ENCODE measurements around the gene RAE1.

The RAE1 gene

DNA sequence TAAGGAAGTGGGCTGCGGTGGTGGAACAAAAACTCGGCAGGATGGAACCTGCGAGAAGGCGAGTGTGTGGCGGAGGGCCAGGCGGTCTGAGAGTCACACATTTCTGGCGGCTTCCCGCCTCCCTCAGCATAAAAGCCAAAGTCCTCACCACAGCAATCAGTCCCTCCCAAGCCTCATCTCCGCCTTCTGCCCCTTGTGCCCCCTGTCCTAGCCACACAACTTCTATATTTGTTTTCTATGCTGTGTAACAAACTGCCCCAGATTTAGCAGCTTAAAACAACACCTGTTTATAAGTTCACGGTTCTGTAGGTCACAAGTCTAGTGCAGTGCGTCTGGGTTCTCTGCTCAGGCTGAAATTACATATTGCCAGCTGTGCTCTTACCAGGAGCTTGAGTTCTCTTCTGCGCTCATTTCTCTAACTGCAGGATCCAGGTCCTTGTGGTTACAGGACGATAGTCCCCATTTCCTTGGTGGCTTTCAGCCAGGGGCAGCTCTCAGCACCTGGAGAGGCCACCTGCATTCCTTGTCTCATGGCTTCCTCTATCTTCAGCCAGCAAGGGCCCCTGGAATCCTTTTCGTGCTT lies 33.2 kb upstream of the RAE1 start:
- no peak overlapping the region for H3K4me3 ChIP-seq (ENCODE audit: low read depth, low read length)
- no peak for DNase-seq (ENCODE audit: low read depth)
- TF ChIP-seq, protein P1, sequence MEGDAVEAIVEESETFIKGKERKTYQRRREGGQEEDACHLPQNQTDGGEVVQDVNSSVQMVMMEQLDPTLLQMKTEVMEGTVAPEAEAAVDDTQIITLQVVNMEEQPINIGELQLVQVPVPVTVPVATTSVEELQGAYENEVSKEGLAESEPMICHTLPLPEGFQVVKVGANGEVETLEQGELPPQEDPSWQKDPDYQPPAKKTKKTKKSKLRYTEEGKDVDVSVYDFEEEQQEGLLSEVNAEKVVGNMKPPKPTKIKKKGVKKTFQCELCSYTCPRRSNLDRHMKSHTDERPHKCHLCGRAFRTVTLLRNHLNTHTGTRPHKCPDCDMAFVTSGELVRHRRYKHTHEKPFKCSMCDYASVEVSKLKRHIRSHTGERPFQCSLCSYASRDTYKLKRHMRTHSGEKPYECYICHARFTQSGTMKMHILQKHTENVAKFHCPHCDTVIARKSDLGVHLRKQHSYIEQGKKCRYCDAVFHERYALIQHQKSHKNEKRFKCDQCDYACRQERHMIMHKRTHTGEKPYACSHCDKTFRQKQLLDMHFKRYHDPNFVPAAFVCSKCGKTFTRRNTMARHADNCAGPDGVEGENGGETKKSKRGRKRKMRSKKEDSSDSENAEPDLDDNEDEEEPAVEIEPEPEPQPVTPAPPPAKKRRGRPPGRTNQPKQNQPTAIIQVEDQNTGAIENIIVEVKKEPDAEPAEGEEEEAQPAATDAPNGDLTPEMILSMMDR (IDR thresholded peaks at IDR 0.05; ENCODE audit: low read depth, low read length, missing control alignments) = no peak

DNA sequence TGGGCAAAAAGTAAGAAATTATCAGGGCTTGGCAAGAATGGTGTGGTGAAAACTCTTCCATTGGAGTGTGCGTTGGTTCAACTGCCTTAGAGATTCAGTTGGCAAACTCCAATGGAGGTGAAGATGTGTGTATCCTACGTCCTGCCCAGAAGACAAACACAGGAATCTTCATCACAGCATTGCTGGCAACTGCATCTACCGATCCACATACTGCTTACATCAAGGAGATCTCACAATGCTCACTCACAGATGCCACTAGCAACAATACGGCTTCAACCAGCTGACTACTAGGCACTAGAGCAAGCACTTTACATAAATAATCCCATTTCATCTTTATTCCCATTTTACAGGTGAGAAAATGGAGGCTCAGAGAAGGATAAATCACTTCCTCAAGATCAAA lies 31.5 kb upstream of the RAE1 start:
- TF ChIP-seq, protein P1 (IDR thresholded peaks at IDR 0.05; ENCODE audit: low read depth, low read length, missing control alignments) = no peak
- H3K4me3 ChIP-seq (ENCODE audit: low read depth, low read length) = no peak overlapping the region
- DNase-seq (ENCODE audit: low read depth) = no peak

DNA sequence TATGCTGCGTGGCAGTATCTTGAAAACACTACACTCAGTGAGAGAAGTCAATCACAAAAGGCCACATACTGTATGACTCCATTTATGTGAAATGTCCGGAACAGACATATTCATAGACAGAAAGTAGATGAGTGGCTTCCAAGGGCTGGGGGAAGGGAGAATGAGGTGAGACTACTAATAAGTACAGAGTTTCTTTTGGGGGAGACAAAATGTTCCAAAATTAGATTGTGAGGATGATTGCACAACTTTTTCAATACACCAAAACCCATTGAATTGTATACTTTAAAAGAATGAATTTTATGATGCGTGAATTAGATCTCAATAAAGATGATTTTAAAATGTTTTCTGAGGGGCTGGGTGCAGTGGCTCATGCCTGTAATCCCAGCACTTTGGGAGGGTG lies 30.7 kb upstream of the RAE1 start:
- DNase-seq (ENCODE audit: low read depth) = no peak
- H3K4me3 ChIP-seq (ENCODE audit: low read depth, low read length) = no peak overlapping the region
- TF ChIP-seq, protein P1 (IDR thresholded peaks at IDR 0.05; ENCODE audit: low read depth, low read length, missing control alignments) = no peak

DNA sequence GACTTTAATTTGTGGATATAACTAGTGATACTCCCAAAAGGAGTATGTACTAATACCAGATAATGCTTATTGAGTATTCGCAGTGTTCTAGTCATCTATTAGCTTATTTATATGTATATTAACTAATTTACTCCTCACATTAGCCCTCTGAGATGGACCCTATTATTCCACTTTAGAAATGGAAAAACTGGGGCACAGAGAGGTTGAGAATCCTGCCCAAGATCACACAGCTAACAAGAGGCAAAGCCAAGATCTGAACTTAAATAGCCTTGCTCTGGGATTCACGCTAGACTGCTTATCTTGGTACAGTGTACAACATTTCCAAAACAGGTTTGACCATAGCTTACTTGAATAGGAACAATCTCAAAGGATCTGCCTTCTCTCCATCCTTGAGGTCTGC lies 29.9 kb upstream of the RAE1 start:
- no peak overlapping the region for H3K4me3 ChIP-seq (ENCODE audit: low read depth, low read length)
- DNase-seq (ENCODE audit: low read depth) = no peak
- TF ChIP-seq, protein P1 (IDR thresholded peaks at IDR 0.05; ENCODE audit: low read depth, low read length, missing control alignments) = no peak

DNA sequence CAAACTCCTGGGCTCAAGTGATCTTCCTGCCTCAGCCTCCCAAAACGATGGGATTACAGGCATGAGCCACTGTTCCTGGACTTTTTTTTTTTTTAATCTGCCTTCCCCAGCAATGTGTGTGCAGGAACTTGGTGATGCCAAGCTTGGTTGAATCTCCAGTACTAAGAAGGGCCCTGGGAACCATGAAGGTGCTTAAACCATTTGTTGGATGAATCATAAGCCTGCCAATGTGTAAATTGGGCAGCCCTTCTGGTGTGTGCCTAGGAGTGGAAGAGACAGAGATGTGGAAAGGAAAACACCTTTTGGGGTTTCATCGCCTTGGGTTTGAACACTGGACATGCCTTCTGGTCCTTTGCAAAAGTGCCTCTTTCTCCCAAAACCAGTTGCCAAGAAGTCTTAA lies 28.6 kb upstream of the RAE1 start:
- no peak for DNase-seq (ENCODE audit: low read depth)
- TF ChIP-seq, protein P1 (IDR thresholded peaks at IDR 0.05; ENCODE audit: low read depth, low read length, missing control alignments) = no peak
- no peak overlapping the region for H3K4me3 ChIP-seq (ENCODE audit: low read depth, low read length)

DNA sequence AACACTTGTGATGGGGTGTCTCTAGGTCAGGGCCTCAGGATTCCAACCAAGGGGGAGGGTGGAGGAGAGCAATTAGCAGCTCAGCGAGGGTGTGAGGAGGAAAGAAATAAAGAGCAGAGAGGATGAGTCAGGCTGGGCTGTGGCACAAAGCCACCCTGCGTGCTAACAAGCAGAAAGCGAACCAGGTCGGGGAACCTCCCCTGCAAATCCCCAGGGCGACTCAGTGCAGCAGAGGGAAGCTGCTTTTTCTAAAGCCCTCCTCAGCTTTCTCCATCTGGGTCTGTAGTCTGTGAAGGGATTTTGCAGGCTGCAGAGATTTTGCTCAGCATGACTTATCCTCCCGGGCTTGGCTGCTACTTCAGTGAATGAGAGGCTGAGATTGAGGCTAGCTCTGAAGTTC lies 28.0 kb upstream of the RAE1 start:
- no peak for DNase-seq (ENCODE audit: low read depth)
- no peak overlapping the region for H3K4me3 ChIP-seq (ENCODE audit: low read depth, low read length)

More for the DNA sequence above, 28.0 kb upstream of the RAE1 start:
- TF ChIP-seq, protein P1 (IDR thresholded peaks at IDR 0.05; ENCODE audit: low read depth, low read length, missing control alignments) = no peak

Data from GM12864 (cell line).